ENCODE measurements around the gene CTXN2.

DNA sequence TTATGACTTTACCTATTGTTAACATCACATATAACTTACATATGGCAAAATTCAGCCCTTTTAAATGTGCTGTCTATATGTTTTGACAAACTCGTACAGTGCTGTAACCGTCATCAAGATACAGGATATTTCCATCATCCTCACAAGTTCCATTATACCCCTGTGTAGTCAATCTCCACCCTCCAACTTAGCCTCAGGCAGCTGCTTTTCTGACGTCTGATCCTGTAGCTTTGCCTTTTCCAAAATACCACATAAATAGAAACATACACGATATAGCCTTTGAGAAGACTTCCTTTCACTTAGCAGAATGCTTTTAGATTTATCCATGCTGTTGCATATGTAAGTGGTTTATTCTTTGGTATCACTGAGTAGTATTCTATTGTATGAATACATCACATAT is 61.7 kb downstream of the CTXN2 start:
- TF ChIP-seq, protein P1, sequence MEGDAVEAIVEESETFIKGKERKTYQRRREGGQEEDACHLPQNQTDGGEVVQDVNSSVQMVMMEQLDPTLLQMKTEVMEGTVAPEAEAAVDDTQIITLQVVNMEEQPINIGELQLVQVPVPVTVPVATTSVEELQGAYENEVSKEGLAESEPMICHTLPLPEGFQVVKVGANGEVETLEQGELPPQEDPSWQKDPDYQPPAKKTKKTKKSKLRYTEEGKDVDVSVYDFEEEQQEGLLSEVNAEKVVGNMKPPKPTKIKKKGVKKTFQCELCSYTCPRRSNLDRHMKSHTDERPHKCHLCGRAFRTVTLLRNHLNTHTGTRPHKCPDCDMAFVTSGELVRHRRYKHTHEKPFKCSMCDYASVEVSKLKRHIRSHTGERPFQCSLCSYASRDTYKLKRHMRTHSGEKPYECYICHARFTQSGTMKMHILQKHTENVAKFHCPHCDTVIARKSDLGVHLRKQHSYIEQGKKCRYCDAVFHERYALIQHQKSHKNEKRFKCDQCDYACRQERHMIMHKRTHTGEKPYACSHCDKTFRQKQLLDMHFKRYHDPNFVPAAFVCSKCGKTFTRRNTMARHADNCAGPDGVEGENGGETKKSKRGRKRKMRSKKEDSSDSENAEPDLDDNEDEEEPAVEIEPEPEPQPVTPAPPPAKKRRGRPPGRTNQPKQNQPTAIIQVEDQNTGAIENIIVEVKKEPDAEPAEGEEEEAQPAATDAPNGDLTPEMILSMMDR (IDR thresholded peaks at IDR 0.05) = no peak
- TF ChIP-seq SIN3A (IDR thresholded peaks at IDR 0.05; ENCODE audit: borderline replicate concordance, insufficient read depth, low read depth, low read length) = no peak

All from Panc1 (cell line).